HepG2 (cell line): Measurements from ENCODE around the gene ARHGDIG. TPM values are rescaled to one million over a fixed set of nuclear protein-coding genes. Genes with fewer than 3 reads are reported as not detected.
A peak's percentile ranks its signal among the peaks of the same experiment; 100 is the strongest.

ENCODE experiments used
- ATF6 ChIP-seq: sonication (generic); formaldehyde crosslinking; conservative IDR thresholded peaks from 2 replicates; pipeline ENCODE4 v1.4.0; 2020; ENCODE audit warnings: missing genetic modification reagents
- BRD4 ChIP-seq: sonication (generic); formaldehyde crosslinking; IDR thresholded peaks from 2 replicates; pipeline ENCODE4 v1.4.0; 2020; ENCODE audit warnings: missing genetic modification reagents
- CCDC6 ChIP-seq: sonication (generic); formaldehyde crosslinking; IDR thresholded peaks from 2 replicates; pipeline ENCODE4 v1.8.1; 2022; ENCODE audit warnings: mild to moderate bottlenecking, missing genetic modification reagents, moderate library complexity
- CREBL2 ChIP-seq: sonication (generic); formaldehyde crosslinking; IDR thresholded peaks from 2 replicates; pipeline ENCODE4 v1.8.1; 2023; ENCODE audit warnings: missing genetic modification reagents, mild to moderate bottlenecking, borderline replicate concordance
- EHMT2 ChIP-seq: fragments of 200-600 bp; sonication (generic); IDR thresholded peaks from 2 replicates; pipeline ENCODE4 v1.7.0; 2017; ENCODE audit warnings: antibody characterized with exemption, low read depth, low read length, borderline replicate concordance
- ETS1 ChIP-seq: sonication (generic); formaldehyde crosslinking; IDR thresholded peaks from 2 replicates; pipeline ENCODE4 v1.4.0; 2020; ENCODE audit warnings: missing genetic modification reagents
- HHEX ChIP-seq: IDR thresholded peaks from 2 replicates; pipeline ENCODE4 v1.6.1; 2016; ENCODE audit warnings: control low read depth
- KDM5A ChIP-seq: fragments of 200-600 bp; sonication (generic); IDR thresholded peaks from 2 replicates; pipeline ENCODE4 v1.7.0; 2018; ENCODE audit warnings: antibody characterized with exemption, mild to moderate bottlenecking, low read length, borderline replicate concordance
- KDM5B ChIP-seq: sonication (generic); formaldehyde crosslinking; IDR thresholded peaks from 2 replicates; pipeline ENCODE4 v1.4.0; 2020; ENCODE audit warnings: missing genetic modification reagents, mild to moderate bottlenecking, borderline replicate concordance
- MAF1 ChIP-seq: sonication (generic); formaldehyde crosslinking; IDR thresholded peaks from 2 replicates; pipeline ENCODE4 v1.5.0; 2020; ENCODE audit warnings: missing genetic modification reagents, borderline replicate concordance
- MIER3 ChIP-seq: IDR thresholded peaks from 2 replicates; pipeline ENCODE4 v1.6.1; 2016; ENCODE audit warnings: missing compliant biosample characterization, borderline replicate concordance
- NBN ChIP-seq: fragments of 450-650 bp; conservative IDR thresholded peaks from 2 replicates; pipeline ENCODE4 v1.6.1; 2017
- NCOA1 ChIP-seq: sonication (generic); formaldehyde crosslinking; IDR thresholded peaks from 2 replicates; pipeline ENCODE4 v1.9.0; 2021; ENCODE audit warnings: missing genetic modification reagents
- NPAS2 ChIP-seq: sonication (generic); formaldehyde crosslinking; IDR thresholded peaks from 2 replicates; pipeline ENCODE4 v1.8.0; 2022; ENCODE audit warnings: mild to moderate bottlenecking, missing genetic modification reagents, borderline replicate concordance
- PPARG ChIP-seq: conservative IDR thresholded peaks from 2 replicates; pipeline ENCODE4 v1.6.1; 2016; ENCODE audit warnings: missing biosample characterization, missing genetic modification reagents
- RFX1 ChIP-seq: fragments of 450-650 bp; IDR thresholded peaks from 2 replicates; pipeline ENCODE4 v1.6.1; 2017
- ZBTB1 ChIP-seq: sonication (generic); formaldehyde crosslinking; IDR thresholded peaks from 2 replicates; pipeline ENCODE4 v1.4.0; 2020; ENCODE audit warnings: missing genetic modification reagents, borderline replicate concordance
- ZC3H13 ChIP-seq: sonication (generic); formaldehyde crosslinking; IDR thresholded peaks from 2 replicates; pipeline ENCODE4 v1.8.1; 2023; ENCODE audit warnings: mild to moderate bottlenecking, missing genetic modification reagents, moderate library complexity
- ZNF256 ChIP-seq: sonication (generic); formaldehyde crosslinking; conservative IDR thresholded peaks from 2 replicates; pipeline ENCODE4 v1.4.0; 2020; ENCODE audit warnings: missing genetic modification reagents
- ZNF331 ChIP-seq: sonication (generic); formaldehyde crosslinking; IDR thresholded peaks from 2 replicates; pipeline ENCODE4 v1.4.0; 2020; ENCODE audit warnings: missing genetic modification reagents
- ZNF432 ChIP-seq: sonication (generic); formaldehyde crosslinking; IDR thresholded peaks from 2 replicates; pipeline ENCODE4 v1.5.0; 2020; ENCODE audit warnings: missing genetic modification reagents, mild to moderate bottlenecking, borderline replicate concordance
- ZNF496 ChIP-seq: sonication (generic); formaldehyde crosslinking; IDR thresholded peaks from 2 replicates; pipeline ENCODE4 v1.8.1; 2023; ENCODE audit warnings: mild to moderate bottlenecking, moderate library complexity, missing genetic modification reagents; ENCODE audit not compliant: insufficient replicate concordance
- ZNF556 ChIP-seq: sonication (generic); formaldehyde crosslinking; IDR thresholded peaks from 2 replicates; pipeline ENCODE4 v1.4.0; 2020; ENCODE audit warnings: mild to moderate bottlenecking, missing genetic modification reagents, borderline replicate concordance
- ZNF558 ChIP-seq: sonication (generic); formaldehyde crosslinking; IDR thresholded peaks from 2 replicates; pipeline ENCODE4 v1.9.0; 2022; ENCODE audit warnings: mild to moderate bottlenecking, missing genetic modification reagents, borderline replicate concordance
- ZNF567 ChIP-seq: sonication (generic); formaldehyde crosslinking; IDR thresholded peaks from 2 replicates; pipeline ENCODE4 v1.8.1; 2023; ENCODE audit warnings: mild to moderate bottlenecking, missing genetic modification reagents, borderline replicate concordance
- ZNF569 ChIP-seq: sonication (generic); formaldehyde crosslinking; IDR thresholded peaks from 2 replicates; pipeline ENCODE4 v1.5.0; 2020; ENCODE audit warnings: mild to moderate bottlenecking, missing genetic modification reagents, moderate library complexity, borderline replicate concordance
- ZNF724P ChIP-seq: sonication (generic); formaldehyde crosslinking; IDR thresholded peaks from 2 replicates; pipeline ENCODE4 v1.8.0; 2022; ENCODE audit warnings: missing genetic modification reagents, borderline replicate concordance
- ZNF761 ChIP-seq: sonication (generic); formaldehyde crosslinking; conservative IDR thresholded peaks from 2 replicates; pipeline ENCODE4 v1.4.0; 2020; ENCODE audit warnings: mild to moderate bottlenecking, missing genetic modification reagents
- ZNF776 ChIP-seq: sonication (generic); formaldehyde crosslinking; IDR thresholded peaks from 2 replicates; pipeline ENCODE4 v1.4.0; 2020; ENCODE audit warnings: mild to moderate bottlenecking, missing genetic modification reagents
- polyA plus RNA-seq, 8 experiments: library from polyadenylated mRNA; depleted of rRNA in 3 of 8; stranded (reverse) in 7 of 8; unstranded in 1 of 8; fragments of >200 nt; fragmentation: Illumina TruSeq in 4 of 8; extraction: Trizol in 4 of 8; gene quantifications; 2 replicates each; pipeline versions ENCODE4 v1.2.1 to v1.2.3, GENCODE V29; 2011 to 2016; ENCODE audit warnings: low read depth in 4 of 8, missing spikeins in 1 of 8, mixed read lengths in 1 of 8; ENCODE audit not compliant: insufficient read depth in 1 of 8
- total RNA-seq, 5 experiments: library from RNA; depleted of rRNA; stranded (reverse); fragments of >200 nt; fragmentation: Illumina TruSeq; extraction: Trizol; gene quantifications; 2 replicates each; pipeline ENCODE4 v1.2.3, GENCODE V29; 2016; ENCODE audit warnings: low read depth in 1 of 5

ARHGDIG gene
- total and polyA plus RNA-seq, 2 of the 13 experiments (the other 11 are each of a cell fraction or from before 2014, with no cell fraction given): 0.24 to 0.48 TPM

- TF ChIP-seq CREBL2 (CRISPR knock-in tag) (no peak), NBN (no peak), ZNF569 (no peak), ZNF432 (no peak), ZNF331 (CRISPR knock-in tag) (no peak), KDM5A (no peak), ZNF558 (CRISPR knock-in tag) (no peak), HHEX (CRISPR knock-in tag) (no peak), NPAS2 (CRISPR knock-in tag) (no peak), PPARG (CRISPR knock-in tag) (peak; percentile 26; the same call in 1 of the 2 replicates), ZNF256 (CRISPR knock-in tag) (no peak), ZNF556 (0 out of 2 replicates have a peak, but pooled peaks have one; percentile 62), ZBTB1 (CRISPR knock-in tag) (no peak), ZNF496 (no peak), ZNF567 (CRISPR knock-in tag) (no peak), EHMT2 (no peak), CCDC6 (CRISPR knock-in tag) (peak; percentile 66; the same call in 1 of the 2 replicates), ZNF724P (CRISPR knock-in tag) (no peak; the same call in 1 of the 2 replicates), ETS1 (no peak), RFX1 (peak; percentile 82), ZC3H13 (CRISPR knock-in tag) (peak; percentile 6), KDM5B (CRISPR knock-in tag) (peak; percentile 64; the same call in 1 of the 2 replicates), BRD4 (CRISPR knock-in tag) (no peak; the same call in 1 of the 2 replicates), ZNF761 (CRISPR knock-in tag) (0 out of 2 replicates have a peak, but pooled peaks have one; percentile 47), MIER3 (CRISPR knock-in tag) (peak; percentile 21; the same call in 1 of the 2 replicates), ATF6 (no peak), MAF1 (no peak), NCOA1 (CRISPR knock-in tag) (no peak), ZNF776 (CRISPR knock-in tag) (peak; percentile 23; the same call in 1 of the 2 replicates)
Observed at GRCh38 chr16:234468-235305, 45.7 kb upstream of the ARHGDIG start, which contains the start of gene FAM234A (continued).
